K562 (cell line): ENCODE data around the gene ZDHHC14. TPM values are rescaled to one million over a fixed set of nuclear protein-coding genes. Genes with fewer than 3 reads are reported as not detected.

Experiments
- ATF7 ChIP-seq: fragments of 450-650 bp; IDR thresholded peaks from 2 replicates; pipeline ENCODE4 v1.7.1; 2014; ENCODE audit warnings: mild to moderate bottlenecking, moderate library complexity
- CEBPB ChIP-seq: fragments of 450-650 bp; IDR thresholded peaks from 2 replicates; pipeline ENCODE4 v1.6.1; 2016; ENCODE audit warnings: missing genetic modification characterization, missing compliant biosample characterization
- CSDE1 ChIP-seq, 2 experiments: fragments of 450-650 bp; IDR thresholded peaks; 2 replicates each; pipeline ENCODE4 v1.6.1; 2016; ENCODE audit warnings: mild to moderate bottlenecking in 1 of 2
- DIDO1 ChIP-seq: fragments of 450-650 bp; IDR thresholded peaks from 2 replicates; pipeline ENCODE4 v1.6.1; 2016; ENCODE audit warnings: low read depth, missing biosample characterization, missing genetic modification characterization
- DMBX1 ChIP-seq: fragments of 250-450 bp; sonication (Bioruptor Pico); IDR thresholded peaks from 2 replicates; pipeline ENCODE4 v1.8.0; 2022; ENCODE audit warnings: inconsistent platforms, mild to moderate bottlenecking, moderate library complexity, borderline replicate concordance
- E2F5 ChIP-seq: sonication (generic); formaldehyde crosslinking; IDR thresholded peaks from 2 replicates; pipeline ENCODE4 v1.8.0; 2022; ENCODE audit warnings: mild to moderate bottlenecking, missing genetic modification reagents
- FOXO4 ChIP-seq: fragments of 450-650 bp; formaldehyde crosslinking; IDR thresholded peaks from 2 replicates; pipeline ENCODE4 v1.4.0; 2020; ENCODE audit warnings: mild to moderate bottlenecking, moderate library complexity
- GABPB2 ChIP-seq: fragments of 250-450 bp; sonication (Bioruptor Pico); conservative IDR thresholded peaks from 2 replicates; pipeline ENCODE4 v1.5.1; 2021; ENCODE audit warnings: mild to moderate bottlenecking
- JUNB ChIP-seq: fragments of 450-650 bp; formaldehyde crosslinking; conservative IDR thresholded peaks from 2 replicates; pipeline ENCODE4 v1.4.0; 2020; ENCODE audit warnings: mild to moderate bottlenecking
- NFRKB ChIP-seq: fragments of 450-650 bp; IDR thresholded peaks from 2 replicates; pipeline ENCODE4 v1.6.1; 2016; ENCODE audit warnings: low read depth
- PBX2 ChIP-seq, 2 experiments: IDR thresholded peaks in 1 of 2; conservative IDR thresholded peaks in 1 of 2; 2 replicates each; pipeline ENCODE4 v1.6.1; 2016; ENCODE audit warnings: low read depth in 2 of 2, mild to moderate bottlenecking in 1 of 2, missing compliant biosample characterization in 1 of 2, missing genetic modification characterization in 1 of 2, moderate library complexity in 1 of 2
- SAFB ChIP-seq: fragments of 200-400 bp; formaldehyde crosslinking; IDR thresholded peaks from 2 replicates; pipeline ENCODE4 v1.6.1; 2017; ENCODE audit warnings: low read depth, low read length, borderline replicate concordance
- SMARCA4 ChIP-seq: fragments of 450-650 bp; IDR thresholded peaks from 2 replicates; pipeline ENCODE4 v1.6.1; 2016
- SMARCE1 ChIP-seq: fragments of 450-650 bp; IDR thresholded peaks from 2 replicates; pipeline ENCODE4 v1.7.1; 2016; ENCODE audit warnings: mild to moderate bottlenecking
- TBL1XR1 ChIP-seq, 2 experiments: IDR thresholded peaks; 2 replicates each; pipeline ENCODE4 v1.6.1; 2012; ENCODE audit warnings: improper control_type of control experiment in 2 of 2, low read length in 2 of 2, mild to moderate bottlenecking in 1 of 2
- TCF3 ChIP-seq: sonication (generic); formaldehyde crosslinking; IDR thresholded peaks from 2 replicates; pipeline ENCODE4 v1.4.0; 2020; ENCODE audit warnings: mild to moderate bottlenecking, missing genetic modification reagents
- USF1 ChIP-seq: sonication (generic); formaldehyde crosslinking; IDR thresholded peaks from 2 replicates; pipeline ENCODE4 v1.9.0; 2022; ENCODE audit warnings: mild to moderate bottlenecking, missing genetic modification reagents
- ZNF592 ChIP-seq: fragments of 450-650 bp; IDR thresholded peaks from 2 replicates; pipeline ENCODE4 v1.6.1; 2017; ENCODE audit warnings: antibody characterized with exemption, mild to moderate bottlenecking
- ZNF699 ChIP-seq: fragments of 250-450 bp; sonication (Bioruptor Pico); IDR thresholded peaks from 2 replicates; pipeline ENCODE4 v1.8.0; 2021; ENCODE audit warnings: mild to moderate bottlenecking, moderate library complexity; ENCODE audit not compliant: insufficient replicate concordance
- polyA plus RNA-seq, 8 experiments: library from polyadenylated mRNA; depleted of rRNA in 4 of 8; stranded (reverse) in 5 of 8; unstranded in 3 of 8; fragments of >200 nt; fragmentation: Nextera tagmentation in 2 of 8; fragmentation: Illumina TruSeq in 1 of 8; extraction: Ambion mirVana in 2 of 8; extraction: Trizol in 1 of 8; gene quantifications; 2 replicates each; pipeline versions ENCODE4 v1.2.1 to v1.2.3, GENCODE V29; 2011 to 2014; ENCODE audit warnings: inconsistent platforms in 1 of 8, missing spikeins in 1 of 8
- total RNA-seq, 7 experiments: library from RNA; depleted of rRNA in 6 of 7; stranded (reverse); fragments of >200 nt in 6 of 7; fragmentation: Illumina TruSeq in 2 of 7; extraction: Trizol in 2 of 7; gene quantifications; 2 replicates each; pipeline versions ENCODE4 v1.2.1 to v1.2.3, GENCODE V29; 2011 to 2021; ENCODE audit warnings: low replicate concordance in 1 of 7

Gene ZDHHC14
- total and polyA plus RNA-seq, 9 of the 15 experiments (the other 6 are each of a cell fraction or from before 2014, with no cell fraction given) = 0.92 to 23.1 (median 13.8) TPM

- TF ChIP-seq CEBPB (tag) (peak; percentile 91), DMBX1 (peak; percentile 70; the same call in 1 of the 2 replicates), TCF3 (CRISPR knock-in tag) (peak; percentile 47), E2F5 (no peak), CSDE1 (IDR thresholded peaks at IDR 0.05) (no peak), FOXO4 (CRISPR knock-in tag) (no peak), ZNF699 (CRISPR knock-in tag) (no peak), SAFB (no peak), GABPB2 (no peak), SMARCE1 (peak; percentile 88), NFRKB (peak; percentile 50), ZNF592 (peak; percentile 97), TBL1XR1 (IDR thresholded peaks at IDR 0.05; ENCODE audit: low read length in 2 of 2) (peak in 1 of 2 experiments; percentile 30; a peak in 1 of 4 replicates), ATF7 (peak; percentile 93), DIDO1 (tag) (0 out of 2 replicates have a peak, but pooled peaks have one; percentile 77), JUNB (peak; percentile 35; the same call in 1 of the 2 replicates), USF1 (peak; percentile 85), PBX2 (CRISPR knock-in tag; IDR thresholded peaks at IDR 0.05; ENCODE audit: low read depth) (no peak), PBX2 (tag; conservative IDR thresholded peaks at IDR 0.05; ENCODE audit: low read depth) (0 out of 2 replicates have a peak, but pooled peaks have one; percentile 18), SMARCA4 (peak; percentile 89; the same call in 1 of the 2 replicates)
Observed at GRCh38 chr6:157613011-157613522, 232.1 kb downstream of the ZDHHC14 start (continued).
